Measurements from ENCODE around the gene CRABP2. TPM values are rescaled to one million over a fixed set of nuclear protein-coding genes. Genes with fewer than 3 reads are reported as not detected.

CRABP2 gene
- total and polyA plus RNA-seq, 2 of the 13 experiments (the other 11 are each of a cell fraction or from before 2014, with no cell fraction given): 0.40 to 0.60 TPM

DNA sequence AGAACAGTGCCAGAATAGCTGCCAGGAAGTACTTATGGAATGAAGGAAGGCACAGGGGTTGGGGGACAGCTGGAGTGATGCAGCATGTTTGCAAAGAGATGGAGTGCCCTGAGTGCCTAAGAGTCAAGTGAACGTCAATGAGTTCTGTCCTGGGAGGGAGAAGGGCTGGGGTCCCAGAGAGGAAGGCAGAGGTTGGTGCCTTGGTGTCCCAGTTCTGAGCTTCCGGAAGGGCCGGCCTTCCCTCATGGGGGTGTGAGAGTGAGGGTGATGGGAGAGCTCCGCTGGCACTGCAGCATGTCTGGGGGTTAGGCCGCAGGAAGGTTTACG lies 45.8 kb downstream of the CRABP2 start:
- peaks cover 77% of the 10 kb centered on the region for H3K4me1 ChIP-seq (ENCODE audit: insufficient read depth, low read length)
- peak overlapping the region; percentile 72 for H3K9ac ChIP-seq (ENCODE audit: insufficient read depth, low read depth, low read length)
- ChIA-PET CTCF (ENCODE audit: low intra/inter-chr PET ratio, low total read pairs) (interaction anchor here (1.3 to 6.4 kb wide), 5 partner anchors 14 to 66 kb away, joined by 4 to 166 read pairs (median 9); partner anchors contain the start of gene NES), POLR2A (interaction anchor here (1.0 to 11.4 kb wide), 4 partner anchors 15 to 107 kb away, joined by 3 to 189 read pairs (median 4); partner anchors contain the start of genes HDGF, NES and PRCC)
- intact Hi-C loops (cut with micrococcal nuclease; ENCODE audit: unreplicated experiment) (no loop called here), in situ Hi-C loops (cut with HindIII; ENCODE audit: extremely low pct_ligation_motif_present, low pct_unique_long_range_greater_than_20kb) (no loop called here)
- H3K4me2 ChIP-seq (ENCODE audit: low read depth, low read length): peak overlapping the region; percentile 96
- BruUV-seq (replicated peaks): no TSS peak
- peaks cover 1 to 5% of the 10 kb centered on the region in 2 experiments; a peak in 1 of 5 replicates for H3K36me3 ChIP-seq (replicated peaks in 1 of 2; ENCODE audit: control insufficient read depth in 1 of 2, insufficient read depth in 2 of 2, low read length in 2 of 2)
- peak overlapping the region; percentile 31 to 72 (median 46); a peak in 5 of 6 replicates for H3K4me3 ChIP-seq (replicated peaks in 1 of 3; ENCODE audit: insufficient read depth in 1 of 3, low read depth in 2 of 3, low read length in 3 of 3)
- no peak overlapping the region for H2AFZ ChIP-seq (ENCODE audit: low read length)
- H4K20me1 ChIP-seq (ENCODE audit: insufficient read depth, low read length): peaks cover 52% of the 10 kb centered on the region
- DNase-seq (ENCODE audit: low spot score) (no peak), FAIRE-seq (no peak), ATAC-seq (no peak)
- H3K9me3 ChIP-seq (ENCODE audit: low read length): no peaks in the 10 kb centered on the region
- no peak overlapping the region for H3K27ac ChIP-seq (ENCODE audit: extremely low read length, insufficient read depth, low read length)
- H3K79me2 ChIP-seq (ENCODE audit: insufficient read depth, low read length): peaks cover 20% of the 10 kb centered on the region
- H3K27me3 ChIP-seq (ENCODE audit: control insufficient read depth in 1 of 2, insufficient read depth in 2 of 2, low read length in 2 of 2): no peaks in the 10 kb centered on the region; a peak in 1 of 5 replicates
- 47% methylated on average over 5 of the region's 6 CpGs for WGBS (ENCODE audit: low lambda C conversion rate)
- 0 out of 2 replicates have a peak, but pooled peaks have one; percentile 4 for TF ChIP-seq NKX3-1 (CRISPR knock-in tag; IDR thresholded peaks at IDR 0.05)
- no peak for TF ChIP-seq GABPB1 (CRISPR knock-in tag; IDR thresholded peaks at IDR 0.05)
- no peak for TF ChIP-seq ZBTB38 (CRISPR knock-in tag; IDR thresholded peaks at IDR 0.05)
- TF ChIP-seq ZFY (CRISPR knock-in tag; IDR thresholded peaks at IDR 0.05): no peak
- no peak for TF ChIP-seq ZNF335 (CRISPR knock-in tag; IDR thresholded peaks at IDR 0.05)
- TF ChIP-seq ZNF687 (CRISPR knock-in tag; IDR thresholded peaks at IDR 0.05): no peak
- TF ChIP-seq GPBP1L1 (CRISPR knock-in tag; IDR thresholded peaks at IDR 0.05): no peak
- TF ChIP-seq, protein P1, sequence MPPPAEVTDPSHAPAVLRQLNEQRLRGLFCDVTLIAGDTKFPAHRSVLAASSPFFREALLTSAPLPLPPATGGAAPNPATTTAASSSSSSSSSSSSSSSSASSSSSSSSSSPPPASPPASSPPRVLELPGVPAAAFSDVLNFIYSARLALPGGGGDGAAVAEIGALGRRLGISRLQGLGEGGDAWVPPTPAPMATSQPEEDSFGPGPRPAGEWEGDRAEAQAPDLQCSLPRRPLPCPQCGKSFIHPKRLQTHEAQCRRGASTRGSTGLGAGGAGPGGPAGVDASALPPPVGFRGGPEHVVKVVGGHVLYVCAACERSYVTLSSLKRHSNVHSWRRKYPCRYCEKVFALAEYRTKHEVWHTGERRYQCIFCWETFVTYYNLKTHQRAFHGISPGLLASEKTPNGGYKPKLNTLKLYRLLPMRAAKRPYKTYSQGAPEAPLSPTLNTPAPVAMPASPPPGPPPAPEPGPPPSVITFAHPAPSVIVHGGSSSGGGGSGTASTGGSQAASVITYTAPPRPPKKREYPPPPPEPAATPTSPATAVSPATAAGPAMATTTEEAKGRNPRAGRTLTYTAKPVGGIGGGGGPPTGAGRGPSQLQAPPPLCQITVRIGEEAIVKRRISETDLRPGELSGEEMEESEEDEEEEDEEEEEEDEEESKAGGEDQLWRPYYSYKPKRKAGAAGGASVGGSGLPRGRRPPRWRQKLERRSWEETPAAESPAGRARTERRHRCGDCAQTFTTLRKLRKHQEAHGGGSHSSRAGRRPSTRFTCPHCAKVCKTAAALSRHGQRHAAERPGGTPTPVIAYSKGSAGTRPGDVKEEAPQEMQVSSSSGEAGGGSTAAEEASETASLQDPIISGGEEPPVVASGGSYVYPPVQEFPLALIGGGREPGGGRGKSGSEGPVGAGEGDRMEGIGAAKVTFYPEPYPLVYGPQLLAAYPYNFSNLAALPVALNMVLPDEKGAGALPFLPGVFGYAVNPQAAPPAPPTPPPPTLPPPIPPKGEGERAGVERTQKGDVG (CRISPR knock-in tag; IDR thresholded peaks at IDR 0.05; ENCODE audit: borderline replicate concordance): no peak
- 0 out of 2 replicates have a peak, but pooled peaks have one; percentile 24 for TF ChIP-seq ZNF550 (CRISPR knock-in tag; IDR thresholded peaks at IDR 0.05; ENCODE audit: borderline replicate concordance)
- peak; percentile 13; the same call in 1 of the 2 replicates for TF ChIP-seq ZBTB7A (CRISPR knock-in tag; IDR thresholded peaks at IDR 0.05)
- no peak for TF ChIP-seq PAF1 (CRISPR knock-in tag; IDR thresholded peaks at IDR 0.05)
- 0 out of 2 replicates have a peak, but pooled peaks have one; percentile 2 for TF ChIP-seq ZZZ3 (CRISPR knock-in tag; IDR thresholded peaks at IDR 0.05; ENCODE audit: borderline replicate concordance)
- peak; percentile 12; the same call in 1 of the 2 replicates for TF ChIP-seq ZNF558 (CRISPR knock-in tag; IDR thresholded peaks at IDR 0.05; ENCODE audit: borderline replicate concordance)
- no peak for TF ChIP-seq TBL1XR1 (IDR thresholded peaks at IDR 0.05; ENCODE audit: borderline replicate concordance, low read length, partially characterized antibody)
